IPS DF 4.7 (cell line): Measurements from ENCODE around the gene TANGO2.
A peak's percentile ranks its signal among the peaks of the same experiment; 100 is the strongest.

ENCODE experiments used
- DNase-seq: peaks from one replicate; pipeline ENCODE4 v3.0.0-alpha.2; 2013; ENCODE audit warnings: low spot score; ENCODE audit errors: extremely low read depth

TANGO2 gene

GRCh38 chr22:20011993-20012740 lies 8.7 kb upstream of the TANGO2 start:
- no peak for DNase-seq

GRCh38 chr22:20012741-20013331 lies 8.1 kb upstream of the TANGO2 start:
- no peak for DNase-seq

DNA sequence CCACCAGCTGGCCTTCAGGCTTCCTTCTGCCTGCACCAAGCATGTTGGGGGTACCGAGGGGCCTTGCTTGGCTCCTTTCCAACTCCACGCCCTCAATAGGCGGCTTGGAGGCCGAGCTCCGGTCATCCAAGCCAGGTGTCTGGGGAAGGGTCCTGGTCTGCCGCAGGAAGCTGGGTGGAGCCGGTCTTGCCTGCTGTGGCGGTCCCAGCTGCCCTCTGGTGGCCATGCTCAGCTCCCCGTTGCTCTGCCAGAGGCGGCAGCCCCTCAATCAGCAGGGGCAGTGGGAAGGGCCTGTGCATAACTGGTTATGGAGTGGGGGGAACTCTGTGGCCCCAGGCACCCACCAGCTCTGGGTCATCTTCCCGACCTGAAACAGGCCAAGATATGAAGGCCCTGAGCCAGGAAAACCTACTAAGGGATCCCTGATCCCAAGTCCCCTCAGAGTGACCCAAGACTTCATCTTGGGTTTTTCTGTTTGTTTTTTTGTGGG lies 7.5 kb upstream of the TANGO2 start:
- DNase-seq: no peak

DNA sequence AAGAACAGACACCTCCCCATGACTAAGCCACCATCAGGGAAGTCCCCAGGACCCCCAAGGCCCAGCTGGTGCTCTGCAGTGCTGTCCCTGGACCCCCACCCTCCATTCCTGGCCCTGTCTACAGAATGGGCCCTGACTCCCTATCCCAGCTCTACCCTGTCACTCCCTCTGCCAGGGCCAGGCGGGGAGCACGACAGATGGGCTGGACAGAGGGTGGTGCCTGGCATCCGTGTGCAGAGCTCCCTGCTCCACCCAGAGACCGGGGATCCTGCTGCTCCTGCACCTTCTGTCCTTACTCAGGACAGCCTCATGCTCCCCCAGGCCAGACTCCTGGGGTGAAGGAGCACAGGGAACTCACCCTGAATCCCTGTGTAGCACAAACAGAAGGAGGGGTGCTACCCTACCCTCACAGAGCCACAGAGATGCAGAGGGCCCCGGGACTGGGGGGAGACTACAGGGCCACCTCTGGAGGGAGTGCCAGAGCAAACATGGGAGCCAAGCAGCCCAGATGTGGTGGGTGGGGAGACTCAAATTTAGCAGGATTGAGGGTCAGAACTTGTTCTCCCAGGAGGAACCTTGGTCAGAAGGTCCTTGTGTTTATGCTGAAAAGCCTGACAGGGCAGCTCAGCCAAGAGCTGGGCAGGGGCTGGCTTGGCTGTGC lies 6.3 kb upstream of the TANGO2 start:
- DNase-seq: no peak

GRCh38 chr22:20015187-20015625 lies 5.7 kb upstream of the TANGO2 start:
- no peak for DNase-seq

- DNase-seq: no peak
Observed at GRCh38 chr22:20015971-20016733, 4.8 kb upstream of the TANGO2 start.

DNA sequence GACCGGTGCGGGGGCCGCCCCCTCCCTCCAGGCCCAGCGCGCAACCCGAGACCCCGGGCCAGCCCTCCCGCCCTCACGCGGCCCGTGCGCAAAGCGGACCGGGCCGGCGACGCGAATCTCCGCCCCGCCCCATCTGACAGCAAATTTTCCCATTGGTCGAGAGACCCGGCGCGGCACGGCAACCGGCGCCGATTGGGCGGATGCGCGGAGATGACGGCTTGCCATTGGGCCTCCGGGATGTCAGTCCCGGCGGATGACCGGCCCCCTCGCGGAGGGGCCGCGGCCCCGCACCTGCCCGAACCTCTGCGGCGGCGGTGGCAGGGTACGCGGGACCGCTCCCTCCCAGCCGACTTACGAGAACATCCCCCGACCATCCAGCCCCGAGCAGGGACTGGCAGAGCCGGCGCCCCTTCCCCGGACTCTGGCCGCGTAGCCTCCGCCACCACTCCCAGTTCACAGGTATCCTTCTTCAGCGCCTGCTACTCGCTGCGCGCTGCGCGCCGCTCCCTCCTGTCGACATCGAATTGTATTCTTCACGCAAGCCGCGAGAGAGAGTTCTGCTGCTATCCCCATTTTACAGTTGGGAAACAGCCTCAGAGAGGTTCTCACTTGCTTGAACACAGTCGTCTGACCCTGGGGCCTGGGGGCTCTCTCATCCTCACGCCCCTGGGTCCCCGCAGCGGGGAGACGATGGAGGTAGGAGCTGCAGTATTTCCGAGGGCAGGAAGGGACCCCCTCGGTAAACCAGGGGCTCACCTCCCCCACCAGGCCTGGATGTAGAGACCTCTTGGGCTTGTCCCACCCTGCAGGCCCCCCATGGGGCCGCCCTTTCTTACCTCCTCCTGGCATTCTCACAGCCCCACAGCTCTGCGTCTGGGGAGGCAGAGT lies 3.9 kb upstream of the TANGO2 start, which contains the start of gene ARVCF:
ARVCF (minus strand) TSS at position 90 of the 888 bp plus-strand sequence. CDS start 26,029 bp downstream, outside the sequence.
- DNase-seq: peak; percentile 58

- DNase-seq: no peak
Observed at GRCh38 chr22:20017622-20017958, 3.3 kb upstream of the TANGO2 start.

GRCh38 chr22:20018001-20018400 lies 2.9 kb upstream of the TANGO2 start:
- DNase-seq: no peak

GRCh38 chr22:20019661-20020532 lies 1.0 kb upstream of the TANGO2 start:
- no peak for DNase-seq

DNA sequence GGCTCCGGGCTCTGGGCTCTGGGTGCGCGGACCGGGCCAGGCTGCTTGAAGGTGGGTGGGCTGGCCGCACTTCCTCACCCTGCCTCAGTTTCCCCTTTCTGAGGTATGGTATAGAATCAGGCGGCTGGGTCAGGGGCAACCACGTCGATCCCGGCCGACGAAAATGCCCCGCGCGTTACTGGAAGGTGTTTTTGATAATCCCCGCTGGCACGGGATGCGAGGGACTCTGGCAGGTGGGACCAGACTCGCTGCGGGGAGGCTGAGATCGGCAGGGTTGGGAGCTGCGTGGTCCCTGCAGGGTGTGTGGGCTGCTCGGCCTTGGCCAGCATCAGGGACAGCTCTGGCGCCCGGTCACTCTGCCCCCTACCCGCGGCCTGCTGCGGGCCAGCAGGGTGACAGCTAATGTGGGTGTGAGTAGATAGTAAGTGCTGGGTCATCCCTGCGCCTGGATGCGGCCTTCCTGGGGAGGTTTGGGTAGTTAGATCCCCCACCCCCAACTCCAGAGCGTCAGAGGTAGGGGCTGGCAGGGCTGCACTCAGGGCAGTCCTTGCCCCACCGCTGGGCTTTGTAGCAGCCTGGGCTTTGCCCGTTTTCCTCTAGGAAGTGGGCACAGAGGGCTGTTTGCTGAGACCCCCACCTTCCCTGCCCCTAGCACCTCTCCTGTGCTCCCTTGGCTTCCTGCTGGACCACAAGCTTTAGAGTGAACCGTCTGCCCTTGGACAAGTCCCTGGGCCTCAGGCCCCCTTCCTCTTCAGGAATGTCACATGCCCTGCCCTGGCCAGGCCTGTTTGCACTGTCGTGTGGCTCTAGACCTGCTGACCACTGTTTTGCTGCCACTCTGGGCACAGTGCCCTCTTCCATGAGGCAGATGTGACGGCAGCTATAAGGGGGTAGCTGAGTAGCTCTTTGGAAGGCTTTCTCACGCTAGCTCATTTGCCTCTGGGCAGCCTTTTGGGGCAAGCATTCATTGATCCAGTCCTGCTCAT lies 579 bp downstream of the TANGO2 start:
- no peak for DNase-seq

DNA sequence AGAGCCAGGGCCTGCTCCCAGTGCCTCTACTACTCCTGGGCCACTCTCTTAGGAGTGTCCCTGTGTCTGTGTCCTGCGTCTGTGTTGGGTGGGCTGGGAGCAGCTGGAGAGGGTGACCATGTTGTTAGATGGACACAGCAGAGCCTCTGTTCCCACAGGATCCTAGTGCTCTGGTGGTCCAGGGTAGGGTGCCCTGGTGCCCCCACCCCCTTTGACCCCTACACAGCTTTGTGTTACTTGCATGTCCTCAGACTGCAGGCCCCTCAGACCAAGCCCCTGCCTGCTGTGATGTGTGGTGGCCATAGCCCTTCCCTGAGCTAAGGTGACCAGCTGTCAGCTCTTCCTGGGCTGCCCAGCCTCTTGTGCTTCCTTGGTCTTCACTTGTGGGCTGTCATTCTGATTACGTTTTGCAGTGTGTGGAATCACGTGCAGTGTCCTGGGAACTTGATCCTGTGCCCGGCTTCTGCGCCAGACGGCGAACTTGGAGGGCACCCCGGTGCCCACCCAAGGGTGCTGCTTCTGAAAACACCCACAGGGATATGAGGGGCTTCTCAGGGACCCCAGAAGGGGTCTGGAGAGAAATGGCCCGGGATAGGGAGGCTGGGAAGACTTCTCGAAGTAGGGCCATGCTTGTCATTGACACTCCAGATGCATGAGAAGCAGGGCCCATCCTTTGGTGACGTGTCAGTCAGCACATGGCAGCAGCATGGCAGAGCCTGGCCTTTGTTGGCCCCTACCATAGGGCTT lies 1.5 kb downstream of the TANGO2 start:
- no peak for DNase-seq

DNA sequence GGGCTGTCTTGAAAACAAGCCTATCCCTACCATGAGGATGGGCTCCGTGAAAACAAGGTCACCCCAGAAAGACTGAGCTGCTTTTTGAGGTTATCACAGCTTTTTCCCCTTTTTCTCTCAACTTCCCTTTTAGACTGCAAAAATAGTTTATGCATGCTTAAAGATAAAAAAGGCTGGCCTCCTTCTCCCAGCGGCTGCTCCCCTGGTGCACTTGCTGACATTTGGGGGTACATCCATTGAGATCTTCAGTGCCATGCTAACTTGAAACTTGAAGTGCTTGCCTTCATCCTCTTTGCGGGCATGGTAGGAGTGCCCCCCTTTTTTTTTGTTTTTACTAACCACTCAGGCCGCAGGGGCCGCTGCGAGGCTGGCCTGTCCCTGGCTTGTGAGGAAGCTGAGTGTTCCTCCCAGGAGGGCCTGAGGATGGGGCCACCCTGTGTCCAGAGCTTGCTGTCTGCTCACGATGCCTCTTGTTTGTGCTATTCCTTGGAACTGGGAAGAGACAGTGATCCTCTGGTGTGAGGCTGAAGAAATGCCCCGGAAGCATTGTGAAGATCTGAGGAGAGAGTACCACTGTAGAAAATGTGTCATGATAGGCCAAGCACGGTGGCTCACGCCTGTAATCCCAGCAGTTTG lies 2.2 kb downstream of the TANGO2 start:
- no peak for DNase-seq

DNA sequence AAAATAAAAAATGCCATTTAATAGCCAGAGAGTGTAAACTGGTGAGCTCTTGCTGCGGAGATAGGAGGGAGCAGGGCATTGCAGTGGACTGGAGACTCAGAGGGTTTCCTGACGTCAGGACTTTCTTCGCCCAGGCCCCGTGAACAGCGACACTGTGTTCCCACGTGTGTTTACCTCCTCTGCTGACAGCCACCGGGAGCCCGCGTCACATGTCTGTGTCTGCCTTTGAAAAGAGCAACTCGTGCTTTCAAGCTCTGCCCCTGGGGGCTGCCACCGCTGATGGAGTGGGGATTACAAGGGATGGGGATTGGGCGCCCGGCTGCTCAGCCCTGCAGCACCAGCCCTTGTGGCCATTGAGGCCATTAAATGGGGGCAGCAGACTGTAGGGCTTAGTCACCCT lies 3.3 kb downstream of the TANGO2 start:
- DNase-seq: no peak

- no peak for DNase-seq
Observed at GRCh38 chr22:20024650-20025397, 3.9 kb downstream of the TANGO2 start.

GRCh38 chr22:20025401-20026203 lies 4.7 kb downstream of the TANGO2 start:
- no peak for DNase-seq
